Measurements from ENCODE around the gene MISP.
"Not testable (repeated sequence)": the region's sequence is repeated elsewhere in the genome, so short reads cannot be mapped to it uniquely, and the experiment has no call there.

MISP gene, protein sequence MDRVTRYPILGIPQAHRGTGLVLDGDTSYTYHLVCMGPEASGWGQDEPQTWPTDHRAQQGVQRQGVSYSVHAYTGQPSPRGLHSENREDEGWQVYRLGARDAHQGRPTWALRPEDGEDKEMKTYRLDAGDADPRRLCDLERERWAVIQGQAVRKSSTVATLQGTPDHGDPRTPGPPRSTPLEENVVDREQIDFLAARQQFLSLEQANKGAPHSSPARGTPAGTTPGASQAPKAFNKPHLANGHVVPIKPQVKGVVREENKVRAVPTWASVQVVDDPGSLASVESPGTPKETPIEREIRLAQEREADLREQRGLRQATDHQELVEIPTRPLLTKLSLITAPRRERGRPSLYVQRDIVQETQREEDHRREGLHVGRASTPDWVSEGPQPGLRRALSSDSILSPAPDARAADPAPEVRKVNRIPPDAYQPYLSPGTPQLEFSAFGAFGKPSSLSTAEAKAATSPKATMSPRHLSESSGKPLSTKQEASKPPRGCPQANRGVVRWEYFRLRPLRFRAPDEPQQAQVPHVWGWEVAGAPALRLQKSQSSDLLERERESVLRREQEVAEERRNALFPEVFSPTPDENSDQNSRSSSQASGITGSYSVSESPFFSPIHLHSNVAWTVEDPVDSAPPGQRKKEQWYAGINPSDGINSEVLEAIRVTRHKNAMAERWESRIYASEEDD

DNA sequence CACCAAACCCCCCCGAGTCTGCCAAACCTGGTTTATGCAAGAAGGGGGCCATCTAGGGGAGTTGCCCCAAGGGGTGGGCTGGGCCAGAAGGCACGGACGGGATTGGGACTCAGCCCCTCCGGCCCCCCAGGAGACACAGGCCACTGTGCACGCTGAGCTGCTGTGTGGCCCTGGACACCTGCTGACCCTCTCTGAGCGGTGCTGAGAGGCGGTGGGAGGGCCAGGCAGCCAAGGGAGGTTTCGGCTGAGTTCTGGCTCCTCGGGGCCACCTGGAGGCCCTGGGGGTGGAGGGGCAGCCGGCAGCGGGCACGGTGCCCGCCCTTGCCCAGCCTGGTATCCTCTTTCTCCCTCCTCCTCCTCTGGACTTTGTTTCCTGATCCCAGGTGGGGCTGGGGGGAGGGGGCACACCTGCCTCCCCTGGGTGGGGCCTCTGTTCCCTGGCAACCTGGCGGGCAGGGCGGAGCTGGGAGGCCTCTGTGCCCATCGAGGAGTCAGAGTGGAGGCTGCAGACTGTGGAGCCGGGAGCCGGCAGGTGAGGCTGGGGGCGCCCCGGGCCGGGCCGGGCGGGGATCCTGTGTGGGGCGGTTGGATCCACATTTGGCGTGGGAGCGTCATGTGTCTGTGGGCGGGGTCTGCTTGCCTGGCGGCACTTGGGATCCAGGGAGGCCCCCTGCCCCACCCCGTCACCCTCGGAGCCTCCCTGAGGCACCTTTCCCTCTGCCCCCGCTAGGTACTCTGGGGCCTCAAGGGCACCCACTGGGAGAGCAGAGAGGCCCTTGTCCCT lies at the start of gene MISP:
Gene MISP, plus strand, starts transcription at position 473 of the 784 bp plus-strand sequence. CDS start 5,835 bp downstream, outside the sequence.
- DNase-seq, result peak in 1 of 56 donors; percentile 28

- DNase-seq, result not testable (repeated sequence)
Measured at GRCh38 chr19:702847-703246, 48.1 kb upstream of the MISP start.

GRCh38 chr19:703329-703650 lies 47.6 kb upstream of the MISP start:
- DNase-seq, result no peak

DNA sequence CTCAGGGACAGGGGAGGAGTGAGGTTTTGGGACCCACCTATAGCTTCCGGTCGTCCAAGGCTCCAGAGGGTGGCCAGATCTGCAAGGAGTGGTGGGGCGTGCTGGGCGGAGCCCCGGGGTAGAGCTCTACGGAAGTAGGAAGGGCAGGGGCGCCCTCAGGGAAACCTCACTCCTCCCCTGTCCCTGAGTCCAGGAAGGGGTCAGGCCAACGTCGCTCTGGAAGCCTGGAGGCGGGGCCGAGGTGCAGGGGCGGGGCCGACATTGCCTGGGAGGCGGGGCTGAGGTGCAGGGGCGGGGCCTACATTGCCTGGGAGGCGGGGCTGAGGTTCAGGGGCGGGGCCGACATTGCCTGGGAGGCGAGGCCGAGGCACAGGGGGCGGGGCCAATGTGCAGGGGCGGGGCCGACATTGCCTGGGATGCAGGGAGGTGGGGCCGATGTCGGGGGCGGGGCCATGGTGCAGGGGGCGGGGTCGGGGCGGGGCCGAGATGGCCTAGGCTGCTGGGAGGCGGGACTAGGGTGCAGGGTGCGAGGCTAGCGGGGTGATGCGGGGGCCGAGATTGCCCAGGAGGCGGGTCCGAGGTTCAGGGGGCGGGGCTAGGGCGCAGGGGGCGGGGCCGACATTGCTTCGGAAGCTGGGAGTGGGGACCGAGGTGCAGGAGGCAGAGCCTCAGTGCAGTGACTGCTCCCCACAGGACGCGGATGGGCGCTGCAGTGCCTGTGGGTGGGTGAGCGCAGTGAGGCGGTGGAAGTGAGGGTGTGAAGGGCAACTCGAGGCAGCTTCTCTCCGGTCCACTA lies 47.1 kb upstream of the MISP start:
- DNase-seq, result peak in 11 of 56 donors; percentile 10 to 76 (median 23)

DNA sequence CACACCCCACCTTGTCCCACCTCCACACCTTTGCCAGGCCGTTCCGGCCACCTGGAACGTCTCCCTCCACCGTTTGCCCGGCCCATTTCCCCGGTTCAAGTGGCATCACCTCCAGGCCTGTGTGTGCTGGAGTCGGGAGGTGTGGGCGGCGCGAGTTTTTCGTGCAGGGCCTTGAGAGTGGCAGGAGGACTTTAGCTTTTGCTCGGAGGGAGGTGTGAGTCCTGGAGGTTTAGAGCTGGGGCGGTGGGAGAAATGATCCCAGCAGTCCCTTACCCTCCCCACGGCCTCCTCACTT lies 46.5 kb upstream of the MISP start:
- no peak for DNase-seq

DNA sequence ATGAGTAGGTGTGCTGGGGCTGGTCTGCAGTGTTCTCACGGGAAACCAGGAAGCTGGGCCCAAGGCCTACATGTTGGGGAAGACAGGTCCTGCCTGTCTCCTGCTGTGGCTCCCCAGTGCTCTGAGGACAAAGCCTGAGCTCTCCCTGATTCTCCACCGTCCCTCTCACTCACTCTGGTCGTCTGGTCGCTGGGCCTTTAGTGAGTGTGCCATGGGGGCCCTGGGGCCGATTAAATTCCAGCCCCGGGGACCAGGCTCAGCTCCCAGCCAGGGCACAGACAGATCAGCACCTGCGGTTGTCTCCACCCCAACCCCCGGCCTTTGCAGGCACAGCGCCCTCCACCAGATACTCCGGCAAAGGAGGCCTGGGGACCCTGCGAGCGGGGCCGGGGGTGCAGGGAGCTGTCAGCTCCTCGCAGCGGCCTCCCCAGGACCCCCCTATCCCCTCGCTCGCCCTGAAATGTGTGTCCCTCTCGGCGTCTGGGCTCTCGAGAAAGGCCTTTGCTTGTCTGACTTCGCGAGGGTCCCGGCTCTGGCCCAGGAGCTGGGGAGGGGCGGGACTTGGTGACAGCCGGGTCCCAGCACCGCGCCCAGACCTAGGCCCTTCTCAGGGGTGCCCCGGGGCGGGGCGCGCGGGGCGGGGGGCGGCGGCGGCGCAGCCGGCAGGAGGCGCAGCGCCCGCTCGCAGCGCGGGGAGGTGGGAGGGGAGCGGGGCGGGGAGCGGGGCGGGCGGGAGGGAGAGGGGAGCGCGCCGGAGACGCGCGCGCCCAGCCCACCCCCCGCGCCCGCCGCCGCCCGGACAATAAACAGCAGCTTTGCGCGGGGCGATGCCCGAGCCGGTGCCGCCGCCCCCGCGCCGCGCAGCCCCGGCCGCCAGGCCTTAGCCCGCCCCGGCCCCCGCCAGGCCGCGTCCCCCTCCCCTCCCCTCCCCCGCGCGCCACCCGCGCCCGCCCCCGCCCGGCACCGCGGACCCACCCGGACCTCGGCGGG lies 42.5 kb upstream of the MISP start, which contains the start of gene PALM:
Gene PALM, plus strand, starts transcription at position 782 of the 990 bp plus-strand sequence. CDS start 212 bp downstream, outside the sequence.
- DNase-seq, result peak in 20 of 56 donors; percentile 2 to 64 (median 34)

DNA sequence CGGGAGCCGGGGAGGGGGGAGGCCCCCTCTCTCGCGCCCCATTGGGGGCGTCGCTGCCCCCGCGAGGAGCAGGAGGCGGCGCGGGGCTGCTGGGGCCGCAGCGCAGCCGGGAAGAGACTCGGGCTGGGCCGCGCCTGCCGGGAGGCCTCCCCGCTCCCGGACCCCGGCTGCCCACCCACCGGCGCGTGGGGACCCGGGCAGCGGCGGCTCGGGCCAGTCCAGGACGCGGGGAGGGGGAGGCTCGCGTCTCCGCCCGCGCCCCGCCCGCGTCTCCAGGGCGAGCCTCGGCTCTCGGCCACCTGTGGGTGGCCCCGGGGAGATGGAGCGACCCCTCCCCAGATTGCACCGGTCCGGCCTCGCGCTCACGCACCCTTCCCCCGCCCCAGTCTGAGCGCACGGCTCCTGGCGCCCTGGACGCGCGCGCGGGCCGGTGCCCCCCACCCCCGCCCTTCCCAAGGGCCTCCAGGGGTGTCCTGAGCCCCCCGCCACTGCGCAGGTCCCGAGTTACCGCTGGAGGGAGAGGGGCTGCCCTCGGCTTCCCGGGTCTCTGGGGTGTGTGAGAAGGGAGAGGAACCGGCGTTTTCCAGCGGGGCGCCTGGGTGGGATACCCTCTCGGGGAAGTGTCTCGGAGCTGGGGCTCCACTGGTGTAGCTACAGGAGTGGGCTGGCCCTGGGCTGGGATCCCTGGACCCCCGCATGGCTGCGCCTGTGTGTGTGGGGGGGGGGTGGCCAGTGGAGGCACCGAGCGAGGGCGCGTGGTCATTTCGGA lies 41.5 kb upstream of the MISP start:
- DNase-seq, result peak in 1 of 56 donors; percentile 6

GRCh38 chr19:709965-710571 lies 40.8 kb upstream of the MISP start:
- peak in 27 of 56 donors; percentile 4 to 65 (median 23) for DNase-seq

- peak in 3 of 56 donors; percentile 12 to 37 (median 19) for DNase-seq
Measured at GRCh38 chr19:710767-711166, 40.1 kb upstream of the MISP start.

GRCh38 chr19:711254-711653 lies 39.7 kb upstream of the MISP start:
- DNase-seq, result no peak

DNA sequence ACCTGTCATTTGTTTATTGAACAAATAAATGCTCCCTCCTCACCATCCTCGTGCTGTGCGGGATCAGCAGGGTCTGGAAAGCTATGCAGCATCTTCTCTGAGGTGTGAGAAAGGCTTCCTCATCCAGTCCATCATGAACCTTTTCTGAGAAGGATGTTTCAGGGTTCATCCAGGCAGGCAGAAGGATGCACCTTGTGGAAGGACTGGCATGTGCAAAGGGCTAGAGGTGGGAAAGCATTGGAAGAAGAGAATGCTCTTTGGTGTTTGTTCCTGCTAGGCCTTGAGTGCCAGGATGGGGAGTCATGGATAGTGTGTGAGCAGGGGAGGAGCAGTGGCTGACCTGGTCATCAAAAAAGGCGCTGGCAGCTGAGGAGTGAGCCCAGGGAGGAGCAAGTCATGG lies 35.6 kb upstream of the MISP start:
- no peak for DNase-seq

GRCh38 chr19:718251-718951 lies 32.5 kb upstream of the MISP start:
- peak in 19 of 56 donors; percentile 16 to 64 (median 33) for DNase-seq

DNA sequence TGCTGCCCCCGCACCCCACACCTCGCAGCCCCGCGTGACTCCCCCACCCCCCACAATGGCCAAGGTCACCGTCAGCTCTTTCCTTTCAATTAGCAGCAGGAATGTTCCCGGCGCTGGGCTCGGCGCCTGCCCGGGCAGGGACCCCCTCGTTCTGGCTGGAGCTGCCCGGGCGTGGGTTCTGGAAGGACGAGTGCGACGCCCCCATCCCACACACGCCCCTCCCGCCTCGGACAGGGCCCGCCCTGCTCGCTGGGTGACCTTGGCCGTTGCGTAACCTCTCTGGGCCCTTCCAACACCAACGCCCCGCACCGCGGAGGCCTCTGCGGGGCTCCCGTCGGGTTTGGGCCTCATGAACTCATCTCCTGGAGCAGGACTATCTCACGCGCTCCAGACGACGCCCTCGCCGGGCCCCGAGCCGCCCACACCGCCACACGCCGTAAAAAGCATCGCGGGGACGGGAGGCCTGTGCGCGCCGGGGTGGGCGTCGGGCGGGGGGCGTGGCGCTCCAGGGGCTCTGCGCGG lies 31.9 kb upstream of the MISP start:
- DNase-seq, result peak in 44 of 56 donors; percentile 14 to 84 (median 48)

GRCh38 chr19:719636-720344 lies 31.1 kb upstream of the MISP start:
- peak in 28 of 56 donors; percentile 13 to 68 (median 38) for DNase-seq

GRCh38 chr19:720345-721160 lies 30.4 kb upstream of the MISP start:
- peak in 49 of 56 donors; percentile 4 to 84 (median 59) for DNase-seq

- DNase-seq, result peak in 4 of 56 donors; percentile 12 to 36 (median 22)
Measured at GRCh38 chr19:722553-723101, 28.3 kb upstream of the MISP start.

Measured in amygdala (tissue), 56 donors.